Superior temporal gyrus (tissue), 1 donor: ENCODE measurements around the gene INTU.
"Not testable (repeated sequence)": the region's sequence is repeated elsewhere in the genome, so short reads cannot be mapped to it uniquely, and the experiment has no call there.

ENCODE experiments used
- DNase-seq: peaks from one replicate; pipeline ENCODE4 v3.0.0-alpha.2; 2016; ENCODE audit errors: extremely low spot score

Gene INTU

DNA sequence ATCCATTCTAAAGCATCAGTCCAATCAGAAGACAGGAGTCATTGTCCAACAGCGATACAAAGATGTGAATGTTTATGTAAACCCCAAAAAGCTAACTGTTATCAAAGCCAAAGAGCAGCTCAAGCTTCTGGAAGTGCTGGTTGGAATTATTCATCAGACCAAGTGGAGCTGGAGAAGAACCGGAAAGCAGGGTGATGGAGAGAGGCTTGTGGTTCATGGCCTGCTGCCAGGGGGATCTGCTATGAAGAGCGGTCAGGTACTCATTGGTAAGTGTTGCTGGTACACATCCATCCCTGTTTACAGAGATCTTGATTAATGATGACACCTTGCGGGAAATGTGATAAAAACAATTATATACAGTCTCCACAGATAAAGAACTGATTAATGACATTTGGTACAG is 11.0 kb downstream of the INTU start:
- no peak for DNase-seq

GRCh38 chr4:127648061-127648460 is 15.3 kb downstream of the INTU start:
- no peak for DNase-seq

DNA sequence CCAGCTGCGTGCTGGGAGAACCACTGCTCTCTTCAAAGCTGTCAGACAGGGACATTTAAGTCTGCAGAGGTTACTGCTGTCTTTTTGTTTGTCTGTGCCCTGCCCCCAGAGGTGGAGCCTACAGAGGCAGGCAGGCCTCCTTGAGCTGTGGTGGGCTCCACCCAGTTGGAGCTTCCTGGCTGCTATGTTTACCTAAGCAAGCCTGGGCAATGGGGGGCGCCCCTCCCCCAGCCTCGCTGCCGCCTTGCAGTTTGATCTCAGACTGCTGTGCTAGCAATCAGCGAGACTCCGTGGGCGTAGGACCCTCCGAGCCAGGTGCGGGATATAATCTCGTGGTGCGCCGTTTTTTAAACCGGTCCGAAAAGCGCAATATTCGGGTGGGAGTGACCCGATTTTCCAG is 22.8 kb downstream of the INTU start:
- not testable (repeated sequence) for DNase-seq

DNA sequence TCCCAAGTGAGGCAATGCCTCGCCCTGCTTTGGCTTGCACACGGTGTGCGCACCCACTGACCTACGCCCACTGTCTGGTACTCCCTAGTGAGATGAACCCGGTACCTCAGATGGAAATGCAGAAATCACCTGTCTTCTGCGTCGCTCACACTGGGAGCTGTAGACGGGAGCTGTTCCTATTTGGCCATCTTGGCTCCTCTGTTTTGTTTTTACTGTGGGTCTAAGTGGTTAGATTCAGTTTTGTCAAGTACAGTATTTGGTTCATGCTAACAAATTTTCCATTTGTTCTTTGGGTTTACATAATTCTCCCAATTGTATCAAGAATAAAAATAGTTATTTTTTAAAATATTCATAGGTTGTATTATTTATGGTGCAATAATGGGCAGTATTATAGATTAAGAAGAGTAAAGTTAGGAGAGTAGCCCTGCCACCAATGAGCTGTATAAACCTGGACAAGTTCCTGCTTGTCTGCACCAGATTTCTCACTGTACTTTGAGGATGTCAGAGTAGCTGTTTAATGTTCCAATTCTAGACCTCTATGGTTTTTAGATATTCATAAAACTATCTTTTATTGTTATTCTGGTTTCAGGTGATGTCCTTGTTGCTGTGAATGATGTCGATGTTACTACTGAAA is 23.4 kb downstream of the INTU start:
- no peak for DNase-seq

DNA sequence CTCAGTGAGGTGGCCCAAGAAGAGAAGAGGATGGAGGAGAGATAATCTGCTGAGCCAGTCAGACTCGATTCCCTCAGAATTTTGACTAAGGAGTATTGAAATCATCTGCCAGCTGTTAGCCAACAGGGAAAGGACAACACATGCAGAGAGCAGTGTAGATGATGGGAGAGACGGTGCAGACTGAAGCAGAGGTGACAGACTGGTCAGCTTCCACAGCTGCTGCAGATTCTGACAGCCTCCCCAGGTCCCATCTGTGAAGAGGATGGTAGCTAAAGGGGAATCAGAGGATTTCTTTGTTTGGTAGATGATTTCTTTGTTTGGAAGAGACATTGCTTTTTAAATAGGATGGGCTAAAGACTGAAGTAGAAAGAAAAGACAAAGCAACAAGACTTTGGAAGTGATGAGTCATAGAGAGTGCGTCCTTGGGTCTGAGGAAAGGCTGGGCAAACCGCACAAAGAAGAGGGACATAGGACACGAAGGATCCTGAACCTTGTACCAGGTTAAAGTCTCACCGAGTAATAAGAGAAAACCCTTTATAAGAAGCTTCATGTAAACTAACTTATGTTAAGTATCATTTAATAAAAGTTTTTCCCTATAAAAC is 27.6 kb downstream of the INTU start:
- no peak for DNase-seq

- DNase-seq = no peak
Observed at GRCh38 chr4:127667116-127667515, 34.4 kb downstream of the INTU start.

GRCh38 chr4:127667772-127668171 is 35.0 kb downstream of the INTU start:
- no peak for DNase-seq

DNA sequence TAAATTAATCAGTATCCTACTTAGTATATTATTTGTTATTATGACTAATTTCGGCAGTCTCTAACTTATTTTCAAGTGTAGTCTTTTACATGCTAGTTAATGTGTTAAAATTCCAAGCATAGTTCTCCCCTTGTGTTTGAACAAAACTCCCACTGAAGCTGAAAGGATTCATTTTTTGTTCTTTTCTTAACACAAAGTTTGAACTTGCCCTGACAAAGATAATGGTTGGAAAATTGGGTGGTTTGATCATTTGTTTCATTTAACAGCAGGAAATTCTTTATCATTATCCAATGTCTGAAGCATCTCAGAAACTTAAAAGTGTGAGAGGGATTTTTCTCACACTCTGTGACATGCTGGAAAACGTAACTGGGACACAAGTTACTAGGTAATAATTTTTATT is 36.0 kb downstream of the INTU start:
- no peak for DNase-seq

GRCh38 chr4:127669691-127670090 is 36.9 kb downstream of the INTU start:
- DNase-seq = no peak

DNA sequence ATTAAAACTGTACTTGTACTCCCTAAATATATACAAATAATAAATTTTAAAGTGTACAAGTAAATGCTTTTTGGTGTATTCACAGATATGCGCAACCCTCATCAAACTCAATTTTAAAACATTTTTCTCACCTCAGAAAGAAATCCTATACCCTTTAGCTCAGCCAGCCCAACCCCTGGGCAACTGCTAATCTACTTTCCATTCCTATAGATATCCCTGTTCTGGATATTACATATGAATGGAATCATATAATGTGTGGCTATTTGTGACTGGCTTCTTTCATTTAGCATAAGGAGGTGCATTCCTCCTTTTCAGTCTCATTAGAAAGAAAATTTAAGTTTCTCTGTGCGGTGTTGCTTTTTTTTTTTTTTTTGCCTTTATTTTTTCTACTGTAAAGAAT is 39.4 kb downstream of the INTU start:
- no peak for DNase-seq

DNA sequence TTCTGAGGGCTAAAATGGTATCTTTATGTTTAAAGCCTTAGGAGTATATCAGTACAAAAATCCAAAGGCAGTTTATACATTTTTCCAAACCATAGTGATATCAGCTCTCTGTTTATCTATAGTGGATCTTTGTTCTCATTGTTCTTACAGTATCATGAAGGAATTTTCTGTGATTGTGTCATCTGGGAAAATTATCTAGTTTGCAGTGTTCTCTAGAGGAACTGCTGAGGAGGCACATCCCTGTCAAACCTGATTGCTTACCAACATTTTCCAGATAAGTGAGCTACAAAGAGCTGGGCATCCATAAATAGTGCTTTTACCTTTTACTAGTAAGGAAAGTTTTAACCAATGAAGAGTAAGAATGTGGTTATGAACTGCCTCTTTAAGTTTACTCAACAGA is 52.5 kb downstream of the INTU start:
- no peak for DNase-seq

GRCh38 chr4:127686658-127687057 is 53.9 kb downstream of the INTU start:
- DNase-seq = no peak

- DNase-seq = no peak
Observed at GRCh38 chr4:127687580-127687979, 54.8 kb downstream of the INTU start.

- DNase-seq = no peak
Observed at GRCh38 chr4:127698789-127699200, 66.0 kb downstream of the INTU start.

DNA sequence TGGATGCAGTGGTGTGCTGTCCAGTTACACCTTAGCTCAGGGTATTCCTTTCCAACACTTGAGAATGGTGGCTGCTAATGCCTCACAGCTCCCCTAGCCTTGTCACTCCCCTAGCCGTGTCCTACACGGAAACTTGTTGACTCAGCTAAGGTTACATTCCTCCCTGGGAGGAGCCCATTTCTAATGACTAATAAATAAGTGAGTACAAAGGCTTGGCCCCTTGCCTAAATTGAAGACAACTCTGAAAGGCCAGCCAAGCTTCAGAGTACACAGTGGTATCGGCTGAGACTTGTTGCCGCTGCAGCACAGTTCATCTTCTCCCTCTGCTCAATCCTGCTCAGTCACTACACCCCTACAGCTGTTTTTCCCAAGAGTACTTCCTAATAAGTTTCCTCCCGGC is 76.2 kb downstream of the INTU start:
- DNase-seq = no peak

GRCh38 chr4:127709456-127709855 is 76.7 kb downstream of the INTU start:
- no peak for DNase-seq

- DNase-seq = no peak
Observed at GRCh38 chr4:127730142-127730913, 97.6 kb downstream of the INTU start, which contains the start of gene SLC25A31. Gene SLC25A31, plus strand, starts transcription at chr4:127730400. Its CDS starts 146 bp downstream, at chr4:127730546.

DNA sequence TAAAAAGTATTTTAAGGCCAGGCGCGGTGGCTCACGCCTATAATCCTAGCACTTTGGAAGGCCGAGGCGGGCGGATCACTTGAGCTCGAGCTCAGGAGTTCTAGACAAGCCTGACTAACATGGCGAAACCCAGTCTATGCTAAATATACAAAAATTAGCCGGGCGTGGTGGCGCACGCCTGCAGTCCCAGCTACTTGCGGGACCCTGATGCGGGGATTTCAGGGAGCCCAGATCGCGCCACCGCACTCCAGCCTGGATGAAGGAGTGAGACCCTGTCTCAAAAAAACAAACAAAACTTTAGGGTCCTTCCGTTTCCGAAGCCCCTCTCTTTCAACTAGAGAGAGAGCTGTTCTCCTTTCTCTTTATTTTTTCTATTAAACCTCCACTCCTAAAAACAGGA is 98.6 kb downstream of the INTU start:
- no peak for DNase-seq

GRCh38 chr4:127732623-127733328 is 100.0 kb downstream of the INTU start:
- peak; percentile 86 for DNase-seq

GRCh38 chr4:127734976-127735375 is 102.2 kb downstream of the INTU start:
- DNase-seq = no peak

- DNase-seq = no peak
Observed at GRCh38 chr4:127737295-127737694, 104.5 kb downstream of the INTU start.

GRCh38 chr4:127741247-127741646 is 108.5 kb downstream of the INTU start:
- DNase-seq = no peak
